OCI-LY7 (cell line): ENCODE results near the gene USH2A. TPM values are rescaled to one million over a fixed set of nuclear protein-coding genes. Genes with fewer than 3 reads are reported as not detected.

ENCODE experiments used
- BruUV-seq: library from RNA; stranded (reverse); fragments of 400-500 nt; replicated peaks from 2 replicates; lab custom pipeline; 2021; lab: Mats Ljungman, UMichigan
- CTCF ChIA-PET: fragments of 300-600 bp; sonication (Branson Sonifier 250); formaldehyde crosslinking; loops from one replicate; lab custom pipeline; 2022; ENCODE audit warnings: antibody characterized with exemption; ENCODE audit not compliant: unreplicated experiment; lab: Charles Lee
- POLR2A ChIA-PET: fragments of 300-600 bp; sonication (Branson Sonifier 250); formaldehyde crosslinking; loops from one replicate; lab custom pipeline; 2022; ENCODE audit warnings: antibody characterized with exemption; lab: Charles Lee
- DNase-seq: peaks from one replicate; pipeline ENCODE4 v3.0.0-alpha.2; 2015; ENCODE audit warnings: low spot score
- H2AFZ ChIP-seq: fragments of 200-600 bp; sonication (generic), shearing (Covaris generic); 2 replicates; pipeline ENCODE4 v1.6.1; 2014; ENCODE audit warnings: mild to moderate bottlenecking, antibody characterized with exemption, low read length, moderate library complexity
- H3K27ac ChIP-seq: fragments of 200-600 bp; sonication (generic); 2 replicates; pipeline ENCODE4 v1.5.1; 2014; ENCODE audit warnings: mixed run types, low read depth, mild to moderate bottlenecking, moderate library complexity, low read length, inconsistent platforms; ENCODE audit not compliant: poor library complexity, severe bottlenecking
- H3K36me3 ChIP-seq: fragments of 200-600 bp; sonication (generic); 2 replicates; pipeline ENCODE4 v1.6.1; 2014; ENCODE audit warnings: mild to moderate bottlenecking, antibody characterized with exemption, low read length, moderate library complexity, mixed read lengths; ENCODE audit not compliant: insufficient read depth
- H3K4me1 ChIP-seq: fragments of 200-600 bp; sonication (generic); 2 replicates; pipeline ENCODE4 v1.5.1; 2014; ENCODE audit warnings: mild to moderate bottlenecking, low read length; ENCODE audit not compliant: insufficient read depth, poor library complexity, severe bottlenecking
- H3K4me2 ChIP-seq: fragments of 200-600 bp; sonication (generic); 2 replicates; pipeline ENCODE4 v1.6.1; 2014; ENCODE audit warnings: mild to moderate bottlenecking, low read length
- H3K4me3 ChIP-seq: fragments of 200-600 bp; sonication (generic); 2 replicates; pipeline ENCODE4 v1.5.1; 2014; ENCODE audit warnings: mild to moderate bottlenecking, low read depth, low read length; ENCODE audit not compliant: poor library complexity, severe bottlenecking
- H3K79me2 ChIP-seq: fragments of 200-600 bp; sonication (generic); 2 replicates; pipeline ENCODE4 v1.6.1; 2016; ENCODE audit warnings: low read depth, mild to moderate bottlenecking, low read length, moderate library complexity, mixed read lengths; ENCODE audit not compliant: insufficient read depth
- H3K9me2 ChIP-seq: fragments of 200-600 bp; sonication (generic); 2 replicates; pipeline ENCODE4 v1.6.1; 2016; ENCODE audit warnings: mild to moderate bottlenecking, low read length, mixed read lengths; ENCODE audit not compliant: insufficient read depth
- H3K9me3 ChIP-seq: fragments of 200-600 bp; sonication (generic); 2 replicates; pipeline ENCODE4 v1.6.1; 2014; ENCODE audit warnings: mild to moderate bottlenecking, mixed run types, low read length, mixed read lengths
- H4K20me1 ChIP-seq: fragments of 200-600 bp; sonication (generic); 2 replicates; pipeline ENCODE4 v1.6.1; 2014; ENCODE audit warnings: mild to moderate bottlenecking, antibody characterized with exemption, low read length, moderate library complexity, mixed read lengths; ENCODE audit not compliant: insufficient read depth
- CTCF ChIP-seq: fragments of 200-600 bp; sonication (generic); conservative IDR thresholded peaks from 2 replicates; pipeline ENCODE4 v1.5.1; 2014; ENCODE audit warnings: mild to moderate bottlenecking, antibody characterized with exemption, low read length, moderate library complexity, mixed read lengths
- EZH2phosphoT487 ChIP-seq: fragments of 200-600 bp; sonication (generic); IDR thresholded peaks from 2 replicates; pipeline ENCODE4 v1.6.1; 2018; ENCODE audit warnings: low read depth, borderline replicate concordance, mild to moderate bottlenecking, mixed run types, antibody characterized with exemption, low read length, moderate library complexity, mixed read lengths
- intact Hi-C: fragments of 100-400 bp; cut with micrococcal nuclease; formaldehyde crosslinking; loops from one replicate; pipeline ENCODE4 v1.10.0; 2022; ENCODE audit not compliant: unreplicated experiment
- total RNA-seq, 2 experiments: library from RNA; depleted of rRNA in 1 of 2; stranded (reverse); fragments of >200 nt in 1 of 2; shearing (Covaris generic) in 1 of 2; gene quantifications; 2 replicates each; pipeline ENCODE4 v1.2.3, GENCODE V29; 2014 to 2022

Gene USH2A
- total RNA-seq, 2 experiments from 2014 or later: not detected

- Histone ChIP-seq H3K36me3 (no peaks in the 10 kb centered on the region), H3K4me3 (no peak overlapping the region), H3K9me3 (no peaks in the 10 kb centered on the region), H3K79me2 (no peaks in the 10 kb centered on the region), H4K20me1 (no peaks in the 10 kb centered on the region), H2AFZ (no peak overlapping the region), H3K4me1 (no peaks in the 10 kb centered on the region), H3K4me2 (no peak overlapping the region), H3K27ac (no peak overlapping the region), H3K9me2 (no peaks in the 10 kb centered on the region)
- POLR2A ChIA-PET: no interaction called here
- BruUV-seq: no TSS peak
- intact Hi-C loops: no loop called here
- CTCF ChIA-PET: no interaction called here
- TF ChIP-seq CTCF (no peak), EZH2phosphoT487 (no peak)
- no peak for DNase-seq
Measured at GRCh38 chr1:215623162-215623561, 800.1 kb downstream of the USH2A start.

GRCh38 chr1:215617979-215618378 is 805.3 kb downstream of the USH2A start:
- no TSS peak for BruUV-seq
- Histone ChIP-seq H3K27ac (no peak overlapping the region), H3K4me1 (no peaks in the 10 kb centered on the region), H3K79me2 (no peaks in the 10 kb centered on the region), H4K20me1 (no peaks in the 10 kb centered on the region), H3K9me2 (no peaks in the 10 kb centered on the region), H3K36me3 (no peaks in the 10 kb centered on the region), H3K4me2 (no peak overlapping the region), H3K4me3 (no peak overlapping the region), H2AFZ (no peak overlapping the region), H3K9me3 (no peaks in the 10 kb centered on the region)
- intact Hi-C loops: no loop called here
- no peak for DNase-seq
- no peak for TF ChIP-seq EZH2phosphoT487
- no peak for TF ChIP-seq CTCF
- ChIA-PET POLR2A (interaction anchor here (0.5 kb wide), 1 partner anchor 320 kb away, joined by 3 read pairs; no protein-coding TSS in a partner anchor), CTCF (no interaction called here)

- no peaks in the 10 kb centered on the region for H3K9me2 ChIP-seq
- no peak for TF ChIP-seq EZH2phosphoT487
- no peak for TF ChIP-seq CTCF
- no peak overlapping the region for H3K27ac ChIP-seq
- H3K4me3 ChIP-seq: no peak overlapping the region
- no peak overlapping the region for H3K4me2 ChIP-seq
- no peaks in the 10 kb centered on the region for H3K36me3 ChIP-seq
- no peak overlapping the region for H2AFZ ChIP-seq
- no peaks in the 10 kb centered on the region for H4K20me1 ChIP-seq
- H3K9me3 ChIP-seq: no peaks in the 10 kb centered on the region
- no TSS peak for BruUV-seq
- no peaks in the 10 kb centered on the region for H3K4me1 ChIP-seq
- no peaks in the 10 kb centered on the region for H3K79me2 ChIP-seq
- POLR2A ChIA-PET: no interaction called here
- intact Hi-C loops: no loop called here
- no peak for DNase-seq
- CTCF ChIA-PET: no interaction called here
Measured at GRCh38 chr1:215612391-215612790, 810.9 kb downstream of the USH2A start.
